Loucy (cell line): ENCODE results near the gene SLC5A3.

ENCODE experiments used
- H2AFZ ChIP-seq: fragments of 200-600 bp; sonication (generic); 2 replicates; pipeline ENCODE4 v1.6.0; 2016; ENCODE audit warnings: antibody characterized with exemption, mild to moderate bottlenecking, low read length, moderate library complexity
- H3F3A ChIP-seq: fragments of 200-600 bp; 2 replicates; pipeline ENCODE4 v1.6.0; 2016; ENCODE audit warnings: antibody characterized with exemption, low read depth, mild to moderate bottlenecking
- H3K27me3 ChIP-seq: fragments of 200-600 bp; sonication (generic); 2 replicates; pipeline ENCODE4 v1.6.1; 2014; ENCODE audit warnings: low read length, mild to moderate bottlenecking; ENCODE audit not compliant: insufficient read depth, poor library complexity, severe bottlenecking
- H3K36me3 ChIP-seq: fragments of 200-600 bp; sonication (generic); 2 replicates; pipeline ENCODE4 v1.6.1; 2016; ENCODE audit warnings: low read length; ENCODE audit not compliant: insufficient read depth
- H3K4me1 ChIP-seq: fragments of 200-600 bp; sonication (generic); 2 replicates; pipeline ENCODE4 v1.5.1; 2014; ENCODE audit warnings: low read length, mild to moderate bottlenecking; ENCODE audit not compliant: insufficient read depth, poor library complexity, severe bottlenecking
- H3K4me2 ChIP-seq: fragments of 200-600 bp; sonication (generic); 2 replicates; pipeline ENCODE4 v1.6.0; 2014; ENCODE audit warnings: antibody characterized with exemption, low read length, low read depth, mild to moderate bottlenecking; ENCODE audit not compliant: poor library complexity, severe bottlenecking
- H3K4me3 ChIP-seq: fragments of 200-600 bp; sonication (generic); 2 replicates; pipeline ENCODE4 v1.5.1; 2014; ENCODE audit warnings: low read length, mild to moderate bottlenecking, mixed read lengths; ENCODE audit not compliant: poor library complexity, severe bottlenecking
- H3K79me2 ChIP-seq: fragments of 200-600 bp; sonication (generic); 2 replicates; pipeline ENCODE4 v1.6.1; 2014; ENCODE audit warnings: low read length; ENCODE audit not compliant: insufficient read depth
- H3K9ac ChIP-seq: fragments of 200-600 bp; sonication (generic); 2 replicates; pipeline ENCODE4 v1.6.0; 2014; ENCODE audit warnings: mild to moderate bottlenecking, low read depth, low read length, moderate library complexity; ENCODE audit not compliant: poor library complexity, severe bottlenecking
- H3K9me2 ChIP-seq: fragments of 200-600 bp; sonication (generic); replicated peaks from 2 replicates; pipeline ENCODE4 v1.6.1; 2016; ENCODE audit warnings: low read depth, low read length, mixed read lengths
- H3K9me3 ChIP-seq: fragments of 200-600 bp; sonication (generic); 2 replicates; pipeline ENCODE4 v1.6.1; 2014; ENCODE audit warnings: mild to moderate bottlenecking, antibody characterized with exemption, low read length, low read depth; ENCODE audit not compliant: insufficient read depth
- H4K20me1 ChIP-seq: fragments of 200-600 bp; sonication (generic); 2 replicates; pipeline ENCODE4 v1.6.0; 2014; ENCODE audit warnings: antibody characterized with exemption, low read length, mild to moderate bottlenecking; ENCODE audit not compliant: insufficient read depth, poor library complexity, severe bottlenecking
- EZH2phosphoT487 ChIP-seq: fragments of 200-600 bp; IDR thresholded peaks from 2 replicates; pipeline ENCODE4 v1.6.1; 2018; ENCODE audit warnings: antibody characterized with exemption, mild to moderate bottlenecking, moderate library complexity, borderline replicate concordance
- TF ChIP-seq, protein P1 (sequence below): fragments of 200-600 bp; sonication (generic); conservative IDR thresholded peaks from 2 replicates; pipeline ENCODE4 v1.5.1; 2014; ENCODE audit warnings: mild to moderate bottlenecking, antibody characterized with exemption, low read length

The SLC5A3 gene

GRCh38 chr21:34075760-34076660, 2.6 kb downstream of the SLC5A3 start:
- Histone ChIP-seq H3K4me3 (peak overlapping the region; percentile 98), H3F3A (peaks cover 18% of the 10 kb centered on the region; the same call in 1 of the 2 replicates), H3K9me2 (no peaks in the 10 kb centered on the region), H2AFZ (no peak overlapping the region), H3K36me3 (0 out of 2 replicates have a peak, but pooled peaks cover 4% of the 10 kb centered on the region), H3K9me3 (no peaks in the 10 kb centered on the region), H3K9ac (peak overlapping the region; percentile 95), H3K4me2 (peak overlapping the region; percentile 86), H3K27me3 (no peaks in the 10 kb centered on the region), H3K79me2 (peaks cover 69% of the 10 kb centered on the region), H4K20me1 (peaks cover 52% of the 10 kb centered on the region), H3K4me1 (peaks cover 53% of the 10 kb centered on the region)
- TF ChIP-seq, protein P1, sequence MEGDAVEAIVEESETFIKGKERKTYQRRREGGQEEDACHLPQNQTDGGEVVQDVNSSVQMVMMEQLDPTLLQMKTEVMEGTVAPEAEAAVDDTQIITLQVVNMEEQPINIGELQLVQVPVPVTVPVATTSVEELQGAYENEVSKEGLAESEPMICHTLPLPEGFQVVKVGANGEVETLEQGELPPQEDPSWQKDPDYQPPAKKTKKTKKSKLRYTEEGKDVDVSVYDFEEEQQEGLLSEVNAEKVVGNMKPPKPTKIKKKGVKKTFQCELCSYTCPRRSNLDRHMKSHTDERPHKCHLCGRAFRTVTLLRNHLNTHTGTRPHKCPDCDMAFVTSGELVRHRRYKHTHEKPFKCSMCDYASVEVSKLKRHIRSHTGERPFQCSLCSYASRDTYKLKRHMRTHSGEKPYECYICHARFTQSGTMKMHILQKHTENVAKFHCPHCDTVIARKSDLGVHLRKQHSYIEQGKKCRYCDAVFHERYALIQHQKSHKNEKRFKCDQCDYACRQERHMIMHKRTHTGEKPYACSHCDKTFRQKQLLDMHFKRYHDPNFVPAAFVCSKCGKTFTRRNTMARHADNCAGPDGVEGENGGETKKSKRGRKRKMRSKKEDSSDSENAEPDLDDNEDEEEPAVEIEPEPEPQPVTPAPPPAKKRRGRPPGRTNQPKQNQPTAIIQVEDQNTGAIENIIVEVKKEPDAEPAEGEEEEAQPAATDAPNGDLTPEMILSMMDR = no peak
- no peak for TF ChIP-seq EZH2phosphoT487

DNA sequence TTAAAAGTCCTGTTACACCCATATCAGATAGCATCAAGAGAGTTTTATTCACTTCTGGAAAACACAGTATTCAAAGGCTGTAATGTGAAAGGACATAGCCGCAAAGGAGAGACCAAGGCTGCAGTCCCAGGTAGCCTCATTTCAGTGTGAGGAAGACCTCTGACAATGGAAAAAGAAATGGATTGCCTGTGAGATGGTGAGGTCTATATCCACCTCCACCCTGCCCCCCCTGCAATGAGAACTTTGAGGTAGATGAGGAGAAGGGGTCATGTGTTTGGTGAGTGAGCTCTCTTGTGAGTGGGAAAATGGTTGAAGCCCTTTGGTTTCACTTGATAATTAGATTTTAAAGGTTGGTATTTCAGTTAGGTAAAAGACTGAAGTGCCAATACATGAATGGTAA, 3.5 kb downstream of the SLC5A3 start:
- no peaks in the 10 kb centered on the region for H3K9me2 ChIP-seq
- 0 out of 2 replicates have a peak, but pooled peaks cover 4% of the 10 kb centered on the region for H3K36me3 ChIP-seq
- H3K9ac ChIP-seq = peak overlapping the region; percentile 95
- H3K4me3 ChIP-seq = peak overlapping the region; percentile 98
- peaks cover 61% of the 10 kb centered on the region for H3K4me1 ChIP-seq
- no peaks in the 10 kb centered on the region for H3K27me3 ChIP-seq
- peaks cover 15% of the 10 kb centered on the region; the same call in 1 of the 2 replicates for H3F3A ChIP-seq
- H2AFZ ChIP-seq = no peak overlapping the region
- H3K9me3 ChIP-seq = no peaks in the 10 kb centered on the region
- TF ChIP-seq, protein P1 = no peak
- TF ChIP-seq EZH2phosphoT487 = no peak
- peaks cover 78% of the 10 kb centered on the region for H3K79me2 ChIP-seq
- H3K4me2 ChIP-seq = peak overlapping the region; percentile 86
- H4K20me1 ChIP-seq = peaks cover 60% of the 10 kb centered on the region

DNA sequence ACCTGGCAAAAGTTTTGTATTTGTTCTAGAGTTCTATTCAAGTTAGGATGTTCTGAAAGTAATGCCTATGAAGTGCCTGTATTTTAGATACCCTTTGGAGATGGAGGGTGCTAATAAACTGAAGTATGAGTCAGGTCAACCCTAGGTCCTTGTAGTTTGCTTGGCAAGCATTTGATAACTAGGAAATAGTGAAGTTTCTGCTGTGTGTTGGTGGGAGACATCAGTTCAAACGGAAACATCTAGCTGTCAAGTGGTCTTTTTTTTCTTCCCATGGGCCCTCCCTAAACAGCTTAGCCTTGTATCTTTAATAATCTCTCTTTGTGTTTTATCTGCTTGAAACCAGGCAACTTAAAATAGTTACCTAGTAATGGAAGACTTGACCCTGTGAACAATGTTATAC, 4.5 kb downstream of the SLC5A3 start:
- 0 out of 2 replicates have a peak, but pooled peaks cover 4% of the 10 kb centered on the region for H3K36me3 ChIP-seq
- TF ChIP-seq, protein P1 = no peak
- no peak for TF ChIP-seq EZH2phosphoT487
- no peaks in the 10 kb centered on the region for H3K9me2 ChIP-seq
- H3K9me3 ChIP-seq = no peaks in the 10 kb centered on the region
- peaks cover 15% of the 10 kb centered on the region; the same call in 1 of the 2 replicates for H3F3A ChIP-seq
- no peak overlapping the region for H2AFZ ChIP-seq
- peak overlapping the region; percentile 86 for H3K4me2 ChIP-seq
- H3K79me2 ChIP-seq = peaks cover 88% of the 10 kb centered on the region
- peaks cover 72% of the 10 kb centered on the region for H3K4me1 ChIP-seq
- peaks cover 70% of the 10 kb centered on the region for H4K20me1 ChIP-seq
- H3K4me3 ChIP-seq = peak overlapping the region; percentile 98
- H3K27me3 ChIP-seq = no peaks in the 10 kb centered on the region
- peak overlapping the region; percentile 95 for H3K9ac ChIP-seq
